K562 (cell line): ENCODE data around the gene VEZF1. TPM values are rescaled to one million over a fixed set of nuclear protein-coding genes. Genes with fewer than 3 reads are reported as not detected.

Experiments
- ATAC-seq: fragments of 200-7000 bp; cut with Tn5 transposase; 3 replicates; pipeline ENCODE4 v1.9.1; 2020; ENCODE audit warnings: moderate library complexity
- BruUV-seq: library from RNA; stranded (reverse); fragments of 400-500 nt; replicated peaks from 2 replicates; lab custom pipeline; 2021; lab: Mats Ljungman, UMichigan
- CTCF ChIA-PET: fragments of 300-600 bp; formaldehyde crosslinking; extraction: SDS; loops from one replicate; lab custom pipeline; 2021; ENCODE audit warnings: low intra/inter-chr PET ratio; lab: Yijun Ruan, JAX
- POLR2A ChIA-PET: fragments of 300-600, 350-650 bp; sonication (Branson Sonifier 250); formaldehyde crosslinking; extraction: SDS; loops from one replicate; lab custom pipeline; 2021; ENCODE audit warnings: antibody characterized with exemption, inconsistent platforms; lab: Yijun Ruan, JAX
- DNase-seq, 4 experiments: peaks; one replicate each; pipeline versions ENCODE4 v3.0.0 to v3.0.0-alpha.2; 2011 to 2018; ENCODE audit warnings: low spot score in 3 of 4, mixed read lengths in 3 of 4; ENCODE audit errors: extremely low read depth in 1 of 4
- FAIRE-seq: peaks from 2 replicates; lab custom pipeline; 2011; peaks lifted over from hg19 to GRCh38; lab: Jason Lieb, UNC
- H2AFZ ChIP-seq: 2 replicates; pipeline ENCODE4 v1.6.0; 2011; ENCODE audit warnings: low read depth, low read length, control low read depth, inconsistent platforms
- H3K27ac ChIP-seq: fragments of 200-600 bp; 3 replicates; pipeline ENCODE4 v1.8.0; 2011; ENCODE audit warnings: low read depth, mild to moderate bottlenecking, control low read depth, inconsistent platforms, low read length, moderate library complexity, mixed read lengths; ENCODE audit errors: extremely low read depth
- H3K27me3 ChIP-seq, 2 experiments: fragments of 300-600 bp in 1 of 2; 2 replicates in 1 of 2; 3 replicates in 1 of 2; pipeline versions ENCODE4 v1.6.0 to v1.8.0; 2011; ENCODE audit warnings: inconsistent platforms in 2 of 2, low read length in 2 of 2, mild to moderate bottlenecking in 1 of 2, mixed read lengths in 1 of 2, moderate library complexity in 1 of 2; ENCODE audit not compliant: control insufficient read depth in 2 of 2, insufficient read depth in 2 of 2
- H3K36me3 ChIP-seq: fragments of 300-600 bp; 3 replicates; pipeline ENCODE4 v1.8.0; 2011; ENCODE audit warnings: mild to moderate bottlenecking, low read length, inconsistent platforms; ENCODE audit not compliant: control insufficient read depth, insufficient read depth
- H3K4me1 ChIP-seq, 2 experiments: fragments of 200-600 bp in 1 of 2; replicated peaks in 1 of 2; 2 replicates in 1 of 2; 3 replicates in 1 of 2; pipeline versions ENCODE4 v1.5.1 to v1.8.0; 2011; ENCODE audit warnings: inconsistent platforms in 2 of 2, low read length in 2 of 2, mild to moderate bottlenecking in 1 of 2, mixed read lengths in 1 of 2, moderate library complexity in 1 of 2; ENCODE audit not compliant: control insufficient read depth in 2 of 2, insufficient read depth in 2 of 2
- H3K4me2 ChIP-seq: 2 replicates; pipeline ENCODE4 v1.6.1; 2011; ENCODE audit warnings: low read length, control low read depth, inconsistent platforms, mixed read lengths; ENCODE audit not compliant: insufficient read depth
- H3K4me3 ChIP-seq: fragments of 200-600 bp; sonication (generic), shearing (Covaris generic); 2 replicates; pipeline ENCODE4 v1.5.1; 2016; ENCODE audit warnings: control low read depth, inconsistent platforms
- H3K79me2 ChIP-seq: fragments of 200-600 bp; 3 replicates; pipeline ENCODE4 v1.8.0; 2011; ENCODE audit warnings: low read length, inconsistent platforms; ENCODE audit not compliant: control insufficient read depth, insufficient read depth
- H3K9ac ChIP-seq, 2 experiments: 2 replicates each; pipeline versions ENCODE4 v1.6.0 to v1.6.1; 2011; ENCODE audit warnings: low read depth in 2 of 2, low read length in 2 of 2, control low read depth in 1 of 2, inconsistent platforms in 1 of 2, mild to moderate bottlenecking in 1 of 2, mixed read lengths in 1 of 2; ENCODE audit not compliant: insufficient read depth in 1 of 2
- H3K9me1 ChIP-seq: one replicate; pipeline ENCODE4 v1.6.0; 2011; ENCODE audit warnings: inconsistent platforms, mild to moderate bottlenecking, low read length, moderate library complexity; ENCODE audit not compliant: control insufficient read depth, insufficient read depth
- H3K9me3 ChIP-seq: replicated peaks from 2 replicates; pipeline ENCODE4 v1.5.1; 2011; ENCODE audit warnings: low read depth, low read length, inconsistent platforms; ENCODE audit not compliant: control insufficient read depth, insufficient read depth
- H4K20me1 ChIP-seq: replicated peaks from 2 replicates; pipeline ENCODE4 v1.6.1; 2011; ENCODE audit warnings: low read length, inconsistent platforms, mixed read lengths; ENCODE audit not compliant: control insufficient read depth, insufficient read depth
- GATAD2B ChIP-seq: fragments of 450-650 bp; IDR thresholded peaks from 2 replicates; pipeline ENCODE4 v1.6.1; 2017; ENCODE audit warnings: mild to moderate bottlenecking, borderline replicate concordance
- MCM2 ChIP-seq: fragments of 450-650 bp; IDR thresholded peaks from 2 replicates; pipeline ENCODE4 v1.6.1; 2017; ENCODE audit warnings: low read depth, mild to moderate bottlenecking
- MGA ChIP-seq: fragments of 450-650 bp; IDR thresholded peaks from 2 replicates; pipeline ENCODE4 v1.6.1; 2016; ENCODE audit warnings: mild to moderate bottlenecking, moderate library complexity
- NELFE ChIP-seq: IDR thresholded peaks from 2 replicates; pipeline ENCODE4 v1.6.1; 2011; ENCODE audit warnings: mild to moderate bottlenecking; ENCODE audit not compliant: insufficient read depth, insufficient read length
- PCBP1 ChIP-seq: fragments of 200-400 bp; formaldehyde crosslinking; IDR thresholded peaks from 2 replicates; pipeline ENCODE4 v1.6.1; 2018; ENCODE audit warnings: mild to moderate bottlenecking, low read depth, low read length; ENCODE audit not compliant: poor library complexity, severe bottlenecking
- ZBTB17 ChIP-seq: fragments of 450-650 bp; formaldehyde crosslinking; IDR thresholded peaks from 2 replicates; pipeline ENCODE4 v1.4.0; 2020; ENCODE audit warnings: mild to moderate bottlenecking
- WGBS: fragments of 100-300 bp; shearing (Covaris generic); methylation state at CpG from one replicate; pipeline ENCODE4 v1.1.6; 2016; ENCODE audit warnings: low coverage, mixed read lengths; ENCODE audit not compliant: insufficient coverage; ENCODE audit errors: missing lambda C conversion rate; 5-methylcytosine and 5-hydroxymethylcytosine counted together
- in situ Hi-C: fragments of 300-500 bp; cut with MboI; formaldehyde crosslinking; loops from 4 replicates; pipeline ENCODE4 v1.15.0; 2018; ENCODE audit warnings: inconsistent platforms, mixed read lengths
- intact Hi-C: fragments of 100-400 bp; cut with micrococcal nuclease; formaldehyde crosslinking; loops from 2 replicates; pipeline ENCODE4 v1.14.2; 2022
- polyA plus RNA-seq, 8 experiments: library from polyadenylated mRNA; depleted of rRNA in 4 of 8; stranded (reverse) in 5 of 8; unstranded in 3 of 8; fragments of >200 nt; fragmentation: Nextera tagmentation in 2 of 8; fragmentation: Illumina TruSeq in 1 of 8; extraction: Ambion mirVana in 2 of 8; extraction: Trizol in 1 of 8; gene quantifications; 2 replicates each; pipeline versions ENCODE4 v1.2.1 to v1.2.3, GENCODE V29; 2011 to 2014; ENCODE audit warnings: inconsistent platforms in 1 of 8, missing spikeins in 1 of 8
- total RNA-seq, 7 experiments: library from RNA; depleted of rRNA in 6 of 7; stranded (reverse); fragments of >200 nt in 6 of 7; fragmentation: Illumina TruSeq in 2 of 7; extraction: Trizol in 2 of 7; gene quantifications; 2 replicates each; pipeline versions ENCODE4 v1.2.1 to v1.2.3, GENCODE V29; 2011 to 2021; ENCODE audit warnings: low replicate concordance in 1 of 7
- TF ChIP-seq, protein P1 (sequence below): sonication (generic); formaldehyde crosslinking; IDR thresholded peaks from 2 replicates; pipeline ENCODE4 v1.8.0; 2023; ENCODE audit warnings: mild to moderate bottlenecking, missing genetic modification reagents

VEZF1 gene
- total and polyA plus RNA-seq, 9 of the 15 experiments (the other 6 are each of a cell fraction or from before 2014, with no cell fraction given): 9.5 to 33.4 (median 22.1) TPM

- Histone ChIP-seq H3K27me3 (peaks cover 16 to 31% of the 10 kb centered on the region in 2 experiments), H3K9me1 (peaks cover 2% of the 10 kb centered on the region), H3K9ac (peak overlapping the region in 1 of 2 experiments; percentile 39; a peak in 1 of 4 replicates), H3K4me3 (no peak overlapping the region), H2AFZ (no peak overlapping the region), H3K27ac (no peak overlapping the region), H3K9me3 (no peaks in the 10 kb centered on the region), H3K4me2 (no peak overlapping the region), H3K4me1 (peaks cover 0 to 8% of the 10 kb centered on the region in 2 experiments; a peak in 3 of 5 replicates), H4K20me1 (peaks cover 3% of the 10 kb centered on the region; the same call in 1 of the 2 replicates), H3K36me3 (no peaks in the 10 kb centered on the region), H3K79me2 (no peaks in the 10 kb centered on the region)
- ATAC-seq (peak; percentile 73), DNase-seq (peak in 3 of 4 experiments; percentile 31 to 40 (median 31)), FAIRE-seq (no peak)
- 4% methylated on average over 7 of the region's 7 CpGs for WGBS
- CTCF ChIA-PET: no interaction called here
- POLR2A ChIA-PET: interaction anchor here (1.0 to 2.0 kb wide), 7 partner anchors 9 to 47 kb away, joined by 3 to 16 read pairs (median 4); no protein-coding TSS in a partner anchor
- in situ Hi-C loops: no loop called here
- intact Hi-C loops: no loop called here
- BruUV-seq: no TSS peak
- no peak for TF ChIP-seq PCBP1
- TF ChIP-seq GATAD2B: no peak
- no peak for TF ChIP-seq MCM2
- TF ChIP-seq NELFE: no peak
- TF ChIP-seq ZBTB17 (CRISPR knock-in tag): no peak
- no peak for TF ChIP-seq MGA
- TF ChIP-seq, protein P1, sequence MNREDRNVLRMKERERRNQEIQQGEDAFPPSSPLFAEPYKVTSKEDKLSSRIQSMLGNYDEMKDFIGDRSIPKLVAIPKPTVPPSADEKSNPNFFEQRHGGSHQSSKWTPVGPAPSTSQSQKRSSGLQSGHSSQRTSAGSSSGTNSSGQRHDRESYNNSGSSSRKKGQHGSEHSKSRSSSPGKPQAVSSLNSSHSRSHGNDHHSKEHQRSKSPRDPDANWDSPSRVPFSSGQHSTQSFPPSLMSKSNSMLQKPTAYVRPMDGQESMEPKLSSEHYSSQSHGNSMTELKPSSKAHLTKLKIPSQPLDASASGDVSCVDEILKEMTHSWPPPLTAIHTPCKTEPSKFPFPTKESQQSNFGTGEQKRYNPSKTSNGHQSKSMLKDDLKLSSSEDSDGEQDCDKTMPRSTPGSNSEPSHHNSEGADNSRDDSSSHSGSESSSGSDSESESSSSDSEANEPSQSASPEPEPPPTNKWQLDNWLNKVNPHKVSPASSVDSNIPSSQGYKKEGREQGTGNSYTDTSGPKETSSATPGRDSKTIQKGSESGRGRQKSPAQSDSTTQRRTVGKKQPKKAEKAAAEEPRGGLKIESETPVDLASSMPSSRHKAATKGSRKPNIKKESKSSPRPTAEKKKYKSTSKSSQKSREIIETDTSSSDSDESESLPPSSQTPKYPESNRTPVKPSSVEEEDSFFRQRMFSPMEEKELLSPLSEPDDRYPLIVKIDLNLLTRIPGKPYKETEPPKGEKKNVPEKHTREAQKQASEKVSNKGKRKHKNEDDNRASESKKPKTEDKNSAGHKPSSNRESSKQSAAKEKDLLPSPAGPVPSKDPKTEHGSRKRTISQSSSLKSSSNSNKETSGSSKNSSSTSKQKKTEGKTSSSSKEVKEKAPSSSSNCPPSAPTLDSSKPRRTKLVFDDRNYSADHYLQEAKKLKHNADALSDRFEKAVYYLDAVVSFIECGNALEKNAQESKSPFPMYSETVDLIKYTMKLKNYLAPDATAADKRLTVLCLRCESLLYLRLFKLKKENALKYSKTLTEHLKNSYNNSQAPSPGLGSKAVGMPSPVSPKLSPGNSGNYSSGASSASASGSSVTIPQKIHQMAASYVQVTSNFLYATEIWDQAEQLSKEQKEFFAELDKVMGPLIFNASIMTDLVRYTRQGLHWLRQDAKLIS (CRISPR knock-in tag): no peak
Measured at GRCh38 chr17:57939797-57940196, 48.3 kb downstream of the VEZF1 start.
